Smooth muscle cell of the brain vasculature (primary cell): ENCODE data around the gene RERE.
"Not testable (repeated sequence)": the region's sequence is repeated elsewhere in the genome, so short reads cannot be mapped to it uniquely, and the experiment has no call there.

Experiments
- DNase-seq: peaks from one replicate; pipeline ENCODE4 v3.0.0-alpha.2; 2012; ENCODE audit warnings: low read depth, low spot score

Gene RERE

DNA sequence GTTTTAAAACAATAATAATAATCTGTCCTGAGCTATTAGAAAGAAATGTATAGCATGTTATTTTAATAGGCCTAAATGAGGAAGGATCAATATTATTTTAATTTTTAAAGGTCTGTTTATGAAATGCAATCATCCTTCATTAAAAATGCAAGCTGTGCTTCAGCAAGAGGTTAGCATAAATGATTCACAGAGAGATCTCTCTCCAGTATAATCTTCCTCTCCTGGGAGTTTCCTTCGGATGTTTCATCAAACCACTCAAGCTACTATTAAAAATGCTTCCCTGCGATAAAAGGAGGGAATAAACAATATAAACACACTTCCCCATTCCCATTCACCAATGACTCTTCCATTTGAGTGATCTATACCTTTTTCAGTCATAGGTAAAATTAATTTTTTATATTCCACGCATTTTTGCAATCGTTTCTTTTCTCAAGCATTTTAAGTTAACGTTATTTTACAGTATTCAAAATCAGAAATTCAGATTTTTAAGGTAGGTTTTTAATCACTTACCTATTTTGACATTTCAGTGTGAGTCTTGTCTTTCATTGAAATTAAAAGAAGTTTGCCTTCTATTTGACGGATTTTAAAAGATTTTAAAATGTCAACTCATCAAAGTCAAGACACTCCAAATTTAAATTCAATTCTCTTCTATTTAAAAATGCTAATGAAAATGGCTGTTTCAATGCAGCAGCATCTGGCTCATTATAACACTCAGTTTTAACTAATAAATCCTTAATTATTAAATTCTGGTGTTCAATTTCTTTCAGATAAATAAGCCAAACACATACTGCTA lies 64.3 kb downstream of the RERE start:
- no peak for DNase-seq

DNA sequence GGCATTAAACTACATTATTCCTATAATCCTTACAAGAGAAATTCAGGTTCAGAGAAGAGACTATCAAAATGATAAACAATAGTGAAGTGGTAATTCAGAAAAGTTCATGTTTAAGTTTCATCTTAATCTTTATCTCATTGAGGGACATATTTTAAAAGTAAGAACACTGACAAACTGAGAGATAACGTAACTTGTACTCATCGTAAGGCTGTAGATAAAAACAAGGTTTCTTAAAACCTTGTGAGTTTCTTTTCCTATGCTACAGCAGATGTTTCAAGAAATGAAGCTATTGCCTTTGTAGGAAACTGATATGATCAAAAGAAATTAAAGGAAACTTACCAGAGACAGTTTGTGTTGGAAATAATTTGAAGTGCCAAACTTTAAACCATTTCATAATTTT lies 65.0 kb downstream of the RERE start:
- no peak for DNase-seq

DNA sequence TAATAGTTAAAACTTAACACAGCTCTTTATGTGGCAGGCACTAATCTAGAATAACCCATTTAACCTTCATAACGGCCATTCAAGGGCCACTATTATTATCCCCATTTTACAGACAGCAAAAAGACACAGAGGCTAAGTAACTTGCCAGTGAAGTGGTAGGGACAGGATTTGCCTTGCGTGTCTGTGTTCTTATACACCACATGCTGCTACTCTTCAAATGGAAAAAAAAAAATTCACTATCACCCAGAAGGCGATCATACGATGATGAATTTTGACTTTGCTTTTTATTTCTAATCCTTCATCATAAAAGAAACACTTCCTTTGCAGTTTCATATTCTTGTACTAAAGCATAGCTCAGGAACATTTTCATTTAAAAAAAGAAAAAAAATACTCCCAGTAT lies 65.5 kb downstream of the RERE start:
- no peak for DNase-seq

DNA sequence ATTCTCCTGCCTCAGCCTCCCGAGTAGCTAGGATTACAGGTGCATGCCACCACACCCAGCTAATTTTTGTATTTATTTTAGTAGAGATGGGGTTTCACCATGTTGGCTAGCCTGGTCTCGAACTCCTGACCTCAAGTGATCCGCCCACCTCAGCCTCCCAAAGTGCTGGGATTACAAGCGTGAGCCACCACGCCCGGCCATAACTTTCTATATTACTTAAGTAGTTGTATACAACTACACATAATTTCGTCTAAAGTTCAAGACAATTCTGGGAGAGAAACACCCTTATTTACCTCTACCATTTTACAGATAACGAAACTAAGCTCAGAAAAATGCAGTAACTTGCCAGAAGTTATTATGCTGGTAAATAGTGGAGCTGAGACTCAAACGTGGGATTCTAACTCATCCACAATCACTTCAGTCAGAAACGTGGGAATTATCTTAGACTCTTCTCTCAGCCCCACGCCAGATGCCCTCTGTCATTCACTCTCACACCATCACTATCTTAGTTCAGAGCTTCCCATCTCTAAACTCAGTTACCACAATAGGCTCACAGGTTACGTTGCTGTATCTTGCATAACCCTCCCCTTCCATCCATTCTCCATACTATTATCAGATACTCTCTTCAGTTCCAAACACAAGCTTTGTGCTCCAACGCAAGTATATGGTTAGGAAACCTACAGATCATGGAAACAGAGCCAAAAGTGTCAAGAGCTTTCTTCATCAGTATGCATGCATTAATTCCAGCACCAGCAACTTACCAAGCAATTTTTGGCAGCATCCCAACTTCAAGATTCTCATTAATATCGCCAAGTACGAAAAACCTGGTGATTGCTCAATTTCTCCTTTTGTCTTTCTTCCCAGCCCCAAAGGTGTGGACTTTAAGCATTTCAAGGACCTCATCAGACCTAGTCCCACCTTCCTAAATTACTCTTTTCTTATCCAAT lies 69.3 kb downstream of the RERE start:
- no peak for DNase-seq

DNA sequence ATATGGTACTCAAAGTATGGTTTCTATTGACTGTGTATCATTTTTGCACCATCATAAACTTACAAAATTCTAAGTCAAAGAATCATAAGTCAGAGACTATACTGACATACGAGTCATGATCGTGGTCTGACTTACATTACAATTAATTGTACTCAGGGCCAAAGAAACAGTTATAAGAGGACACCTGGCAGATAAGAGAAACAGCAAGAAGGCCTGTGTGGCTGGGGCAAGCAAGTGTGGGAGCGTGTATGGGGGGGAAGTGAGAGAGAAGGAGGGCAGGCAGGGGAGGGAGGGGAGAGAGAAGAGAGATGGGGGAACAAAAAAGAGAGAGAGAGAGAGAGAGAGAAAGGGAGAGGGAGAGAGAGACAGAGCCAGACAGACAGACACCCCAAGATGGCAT lies 70.9 kb downstream of the RERE start:
- no peak for DNase-seq

DNA sequence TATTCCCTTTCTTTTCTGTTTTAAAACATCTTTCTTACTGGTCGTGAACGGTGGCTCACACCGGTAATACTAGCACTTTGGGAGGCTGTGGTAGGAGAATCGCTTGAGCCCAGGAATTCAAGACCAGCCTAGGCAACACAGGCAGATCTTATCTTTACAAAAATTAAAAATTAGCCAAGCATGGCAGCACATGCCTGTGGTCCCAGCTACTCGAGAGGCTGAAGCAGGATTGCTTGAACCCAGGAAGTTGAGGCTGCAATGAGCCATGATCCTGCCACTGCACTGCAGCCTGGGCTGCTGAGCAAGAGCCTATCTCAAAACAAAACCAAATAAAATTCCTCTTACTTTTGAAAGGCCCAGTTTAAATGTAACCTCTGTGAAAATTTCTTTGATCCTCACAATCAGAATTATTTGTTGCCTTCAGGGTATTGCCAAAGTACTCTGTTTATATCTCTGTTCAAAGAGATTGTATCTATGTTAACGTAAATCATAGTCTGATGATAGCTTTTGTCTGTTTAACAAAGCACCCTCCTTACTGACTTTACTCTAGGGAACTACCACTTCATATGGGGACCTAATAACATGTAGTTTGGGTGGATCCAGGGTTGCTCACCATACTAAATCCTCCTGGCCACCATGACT lies 71.6 kb downstream of the RERE start:
- no peak for DNase-seq

DNA sequence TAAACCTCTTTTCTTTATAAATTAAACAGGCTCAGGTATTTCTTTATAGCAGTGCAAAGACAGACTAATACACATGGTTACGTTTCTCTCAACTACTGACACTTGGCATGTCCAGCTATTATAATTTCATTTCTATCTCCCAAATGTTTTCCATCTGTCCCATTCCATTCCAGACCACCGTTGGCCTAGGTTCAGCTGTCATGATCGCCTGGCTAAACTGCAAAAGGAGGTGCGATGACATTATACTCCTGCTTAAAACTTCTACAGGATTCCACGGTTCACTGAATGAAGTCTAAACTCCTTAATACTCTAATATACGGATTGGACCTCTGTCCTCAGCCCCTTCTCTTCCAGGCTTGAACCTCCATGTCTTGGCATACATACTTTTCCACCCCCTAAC lies 72.1 kb downstream of the RERE start:
- no peak for DNase-seq

DNA sequence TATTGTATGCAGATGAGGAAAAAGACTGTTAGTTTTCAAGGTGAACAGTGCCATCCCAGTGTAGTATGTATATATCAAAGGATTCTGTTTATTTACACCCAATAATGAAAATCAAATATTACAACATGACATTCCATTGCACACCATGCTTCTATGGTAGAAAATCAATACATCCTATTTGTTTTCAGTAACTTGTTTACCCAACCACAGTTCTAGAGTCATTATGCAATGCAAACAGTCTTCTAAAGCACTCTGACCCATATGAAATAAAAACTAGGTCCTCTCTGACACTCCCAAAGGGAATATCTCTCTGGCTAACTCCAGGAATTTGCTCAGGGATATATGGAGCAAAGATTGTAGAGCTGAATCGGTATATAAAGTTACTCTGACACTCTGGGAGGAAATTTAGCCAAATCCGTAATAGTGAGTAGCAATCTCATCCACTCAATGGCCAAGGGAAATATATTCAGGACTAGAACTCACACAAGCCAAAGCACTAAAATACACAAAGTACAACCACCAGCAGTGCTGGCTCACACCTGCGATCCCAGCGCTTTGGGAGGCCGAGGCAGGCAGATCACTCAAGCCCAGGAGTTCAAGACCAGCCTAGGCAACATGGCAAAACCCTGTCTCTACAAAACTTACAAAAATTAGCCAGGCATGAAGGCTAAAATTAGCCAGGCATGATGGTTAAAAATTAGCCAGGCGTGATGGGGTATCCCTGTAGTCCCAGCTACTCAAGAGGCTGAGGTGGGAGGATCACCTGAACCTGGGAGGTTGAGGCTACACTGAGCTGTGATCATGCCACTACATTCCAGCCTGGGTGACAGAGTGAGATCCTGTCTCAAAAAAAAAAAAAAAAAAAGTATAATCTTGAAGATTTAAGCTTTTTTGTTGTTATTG lies 75.2 kb downstream of the RERE start:
- DNase-seq: no peak

DNA sequence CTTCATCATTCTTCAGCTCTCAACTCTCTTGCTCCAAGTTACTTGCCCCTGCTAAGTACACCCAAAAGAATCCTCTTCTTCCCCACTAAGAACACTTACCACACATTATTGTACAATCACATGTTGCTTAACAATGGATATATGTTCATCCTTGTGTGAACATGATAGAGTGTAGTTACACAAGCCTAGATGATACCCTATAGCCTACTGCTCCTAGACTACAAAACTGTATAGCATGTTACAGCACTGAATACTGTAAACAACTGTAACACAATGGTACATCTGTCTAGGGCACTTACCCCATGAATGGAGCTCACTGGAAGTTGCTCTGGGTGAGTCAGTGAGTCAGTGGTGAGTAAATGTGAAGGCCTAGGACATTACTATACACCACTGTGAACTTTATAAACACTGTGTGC lies 77.4 kb downstream of the RERE start:
- DNase-seq: no peak

DNA sequence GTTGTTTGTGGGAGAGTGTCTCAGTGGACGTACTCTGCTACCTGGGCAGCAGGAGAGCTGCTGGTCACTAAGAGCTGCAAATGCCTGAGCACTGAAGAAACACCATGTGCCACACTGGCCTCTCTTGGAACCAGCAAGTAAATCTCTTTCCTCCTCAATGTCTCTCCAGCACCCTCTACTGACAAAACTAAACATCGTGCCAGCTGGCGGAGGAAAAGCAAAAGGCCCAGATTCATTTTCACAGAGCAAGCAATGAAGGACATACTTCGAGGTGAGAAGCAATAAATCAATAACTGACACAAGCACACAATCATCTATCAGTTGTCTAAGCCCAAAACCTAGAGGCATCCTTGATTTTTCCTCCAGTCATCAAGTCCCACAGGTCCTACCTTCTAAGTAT lies 78.1 kb downstream of the RERE start:
- DNase-seq: no peak

DNA sequence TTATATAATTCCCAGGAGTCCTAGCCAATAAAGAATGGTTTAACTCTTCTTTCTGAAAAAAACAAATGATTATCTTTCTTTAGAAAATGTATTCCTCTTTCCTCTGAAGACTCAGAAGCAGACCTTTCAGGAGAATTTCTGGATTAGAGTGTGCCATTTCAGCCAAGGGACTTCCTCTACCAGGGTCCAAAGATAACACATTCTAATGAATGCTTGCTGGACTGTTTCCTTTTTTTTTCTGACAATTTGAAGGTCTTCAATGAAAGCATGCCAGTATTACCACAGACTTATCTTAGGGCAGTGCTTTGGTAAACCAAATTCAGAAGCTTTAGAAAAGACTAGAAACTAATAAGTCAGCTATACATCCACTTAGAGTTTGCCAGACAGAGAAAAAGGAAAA lies 80.5 kb downstream of the RERE start:
- DNase-seq: no peak

DNA sequence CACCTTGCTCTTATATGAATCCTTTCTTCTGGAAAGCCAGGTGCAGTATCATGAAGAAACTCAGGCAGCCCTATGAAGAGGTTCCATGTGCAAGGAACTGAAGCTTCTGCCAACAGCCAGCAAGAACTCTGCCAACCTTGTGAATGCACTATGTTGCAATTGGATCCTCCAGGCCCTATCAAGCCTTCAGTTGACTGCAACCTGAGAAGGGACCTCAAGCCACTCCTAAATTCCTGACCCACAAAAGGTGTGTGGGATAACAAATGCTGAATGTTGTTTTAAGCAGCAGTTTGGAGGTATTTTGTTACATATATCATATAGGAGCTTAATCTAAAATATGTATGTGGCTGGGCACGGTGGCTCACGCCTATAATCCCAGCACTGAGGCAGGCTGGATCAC lies 84.0 kb downstream of the RERE start:
- DNase-seq: no peak

DNA sequence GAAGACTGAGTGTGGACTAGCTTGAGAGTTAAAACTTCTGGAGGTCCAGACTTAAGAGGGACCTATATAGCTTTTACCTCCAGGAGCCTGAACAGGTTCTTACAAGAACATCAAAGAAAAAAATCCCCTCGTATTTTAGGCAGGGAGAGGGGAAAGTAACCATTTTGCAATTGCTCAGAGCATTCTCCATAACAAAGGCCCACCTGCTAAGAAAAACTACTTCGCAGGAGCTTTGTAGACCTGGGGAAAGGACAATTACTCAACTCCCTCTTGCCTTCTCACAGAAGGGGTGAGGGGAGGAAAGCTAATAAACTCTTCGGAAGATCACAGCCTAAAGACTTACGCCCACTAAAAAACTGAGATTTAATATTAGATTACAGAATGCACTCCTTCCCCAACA lies 86.3 kb downstream of the RERE start:
- DNase-seq: no peak

DNA sequence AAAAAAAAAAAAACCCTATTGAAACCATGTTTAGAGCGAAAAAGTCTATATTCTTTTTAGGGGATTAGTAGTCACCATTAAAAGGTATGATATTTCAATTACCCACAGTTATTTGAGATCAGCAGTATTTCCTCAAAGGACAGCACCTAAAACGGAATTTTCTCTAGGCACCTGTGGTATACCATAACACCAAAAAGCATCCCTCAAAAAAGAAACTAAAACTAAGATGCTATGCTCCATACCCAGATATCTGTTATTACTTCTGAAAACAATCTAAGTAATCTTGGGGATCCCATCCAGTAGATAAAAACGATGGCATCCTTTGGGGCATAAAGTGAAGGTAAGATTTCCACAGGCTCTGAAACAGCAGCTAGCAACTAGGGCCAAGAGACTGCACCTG lies 89.0 kb downstream of the RERE start:
- DNase-seq: no peak

DNA sequence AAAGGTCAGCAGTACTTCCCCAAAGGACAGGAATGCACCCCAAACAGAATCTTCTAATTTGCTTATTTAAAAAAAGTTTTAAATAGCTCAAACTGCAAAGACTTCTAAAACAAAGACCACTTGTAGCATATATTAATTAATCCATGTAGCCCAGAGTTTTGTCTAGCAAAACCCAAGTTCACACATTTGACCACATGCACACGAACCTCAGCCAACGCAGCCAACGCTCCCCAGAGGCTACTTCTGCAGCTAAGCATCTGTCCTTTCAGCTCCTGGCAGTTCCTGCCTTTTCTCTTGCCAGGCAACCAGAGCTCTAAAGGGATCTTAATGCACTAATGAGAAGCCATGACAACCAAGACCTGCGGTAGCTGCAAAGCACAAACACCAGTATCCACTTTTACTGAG lies 89.6 kb downstream of the RERE start:
- DNase-seq: no peak

DNA sequence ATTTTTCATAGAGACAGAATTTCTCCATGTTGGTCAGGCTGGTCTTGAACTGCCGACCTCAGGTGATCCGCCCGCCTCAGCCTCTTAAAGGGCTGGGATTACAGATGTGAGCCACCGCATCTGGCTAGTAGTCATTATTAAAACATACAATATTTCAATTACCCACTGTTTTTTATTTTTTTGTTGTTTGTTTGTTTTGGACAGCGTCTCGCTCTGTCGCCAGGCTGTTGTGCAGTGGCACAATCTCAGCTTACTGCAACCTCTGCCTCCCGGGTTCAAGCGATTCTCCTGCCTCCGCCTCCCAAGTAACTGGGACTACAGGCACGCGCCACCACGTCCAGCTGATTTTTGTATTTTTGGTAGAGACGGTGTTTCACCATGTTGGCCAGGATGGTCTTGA lies 90.1 kb downstream of the RERE start:
- DNase-seq: not testable (repeated sequence)

DNA sequence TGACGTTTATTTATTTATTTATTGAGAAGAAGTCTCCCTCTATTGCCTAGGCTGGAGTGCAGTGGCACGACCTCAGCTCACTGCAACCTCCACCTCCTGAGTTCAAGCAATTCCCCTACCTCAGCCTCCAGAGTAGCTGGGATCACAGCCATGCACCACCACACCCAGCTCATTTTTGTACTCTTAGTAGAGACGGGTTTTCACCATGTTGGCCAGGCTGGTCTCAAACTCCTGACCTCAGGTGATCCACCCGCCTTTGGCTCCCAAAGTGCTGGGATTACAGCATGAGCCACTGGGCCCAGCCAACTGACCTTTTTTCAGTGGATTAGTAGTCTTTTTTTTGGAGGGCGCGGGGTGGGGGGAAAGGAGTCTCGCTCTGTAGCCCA lies 90.6 kb downstream of the RERE start:
- DNase-seq: not testable (repeated sequence)

DNA sequence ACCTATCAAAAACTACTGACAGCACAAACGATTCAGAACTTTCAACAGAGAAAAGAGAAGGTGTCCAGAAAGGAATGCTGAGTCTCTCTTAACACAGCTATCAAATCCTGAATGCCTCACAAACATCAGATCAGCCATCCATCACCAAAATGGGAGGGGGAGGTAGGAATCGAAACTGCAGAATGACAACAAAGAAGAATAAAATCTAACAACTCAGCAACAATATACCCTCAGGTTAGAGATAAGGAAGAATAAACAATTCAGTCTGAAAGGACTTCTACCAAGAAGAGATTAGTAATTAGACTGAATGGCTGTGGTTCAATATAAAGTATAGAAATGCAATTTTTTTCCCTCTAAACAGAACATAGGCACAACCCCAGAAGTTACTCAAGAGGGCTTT lies 94.4 kb downstream of the RERE start:
- no peak for DNase-seq

DNA sequence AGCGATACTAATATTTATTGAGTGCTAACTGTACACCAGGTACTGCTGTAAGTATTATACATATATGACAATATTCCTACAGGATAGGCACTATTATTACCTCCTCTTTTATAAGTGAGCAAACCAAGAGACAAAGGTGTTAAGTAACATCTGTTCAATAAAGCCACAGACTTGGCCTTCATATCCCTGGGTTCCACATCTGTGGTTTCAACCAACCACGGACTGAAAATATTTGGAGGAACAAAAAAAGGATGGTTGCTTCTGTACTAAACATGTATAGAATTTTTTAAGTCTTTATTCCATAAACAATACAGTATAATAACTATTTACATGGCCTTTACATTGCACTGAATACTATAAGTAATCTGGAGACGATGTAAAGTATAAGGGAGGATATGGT lies 95.1 kb downstream of the RERE start:
- no peak for DNase-seq

DNA sequence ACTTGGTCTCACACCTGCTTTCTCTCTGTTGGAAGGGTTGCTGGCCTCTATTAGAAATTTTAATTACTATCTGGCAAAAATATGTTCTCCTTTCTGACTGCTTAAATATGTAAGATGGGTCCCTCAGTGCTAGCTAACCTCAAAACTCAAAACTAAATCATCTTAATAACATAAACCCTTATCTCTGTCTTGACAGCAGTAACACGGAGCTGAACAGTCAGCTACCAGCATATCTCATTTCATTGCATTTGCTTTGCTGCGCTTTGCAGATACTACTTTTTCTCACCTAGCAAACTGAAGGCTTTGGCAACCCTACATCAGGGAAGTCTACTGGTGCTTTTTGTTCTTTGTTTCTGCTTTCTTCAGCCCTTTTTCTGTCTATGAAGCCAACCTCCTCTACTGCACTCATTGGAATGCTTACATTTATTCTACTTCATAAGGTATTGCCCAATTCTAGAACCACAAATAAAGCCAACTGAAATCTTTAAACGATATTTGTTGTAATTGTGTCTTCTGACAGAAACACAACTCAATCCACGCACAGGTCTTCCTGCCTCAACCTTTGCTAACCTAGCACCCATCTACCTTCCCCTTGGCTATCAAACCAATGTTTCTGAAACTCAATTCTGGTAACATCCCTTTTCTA lies 95.6 kb downstream of the RERE start:
- no peak for DNase-seq

DNA sequence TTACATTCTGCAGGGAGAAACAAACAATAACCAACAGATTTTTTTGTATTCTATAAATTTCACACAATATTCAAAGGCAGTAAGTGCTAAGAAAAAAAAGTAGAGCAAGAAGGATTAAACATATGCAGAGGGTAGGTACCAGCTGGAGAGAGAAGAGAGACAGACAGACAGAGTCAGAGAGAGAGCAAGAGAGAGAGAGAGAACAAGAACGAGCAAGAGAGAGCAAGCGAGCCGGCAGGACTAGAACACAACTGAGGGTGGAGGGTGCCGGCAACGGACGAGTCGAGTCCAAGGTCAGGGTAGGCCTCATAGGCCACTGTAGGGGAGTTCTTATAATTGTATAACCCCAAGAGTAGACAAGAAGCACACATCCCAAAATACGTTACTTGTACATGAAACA lies 97.1 kb downstream of the RERE start:
- DNase-seq: no peak
